PC-9 (cell line): Measurements from ENCODE around the gene HMGB2. TPM values are rescaled to one million over a fixed set of nuclear protein-coding genes. Genes with fewer than 3 reads are reported as not detected.

Experiments
- BruUV-seq: library from RNA; stranded (reverse); fragments of 400-500 nt; replicated peaks from 2 replicates; lab custom pipeline; 2021; lab: Mats Ljungman, UMichigan
- CTCF ChIA-PET: fragments of 300-600 bp; sonication (Branson Sonifier 250); formaldehyde crosslinking; loops from one replicate; lab custom pipeline; 2022; ENCODE audit warnings: antibody characterized with exemption; lab: Charles Lee
- POLR2A ChIA-PET: fragments of 300-600 bp; sonication (Branson Sonifier 250); formaldehyde crosslinking; loops from one replicate; lab custom pipeline; 2022; ENCODE audit warnings: antibody characterized with exemption; ENCODE audit not compliant: unreplicated experiment; lab: Charles Lee
- DNase-seq, 2 experiments: peaks; one replicate each; pipeline versions ENCODE4 v3.0.0 to v3.0.0-alpha.2; 2015 to 2022; ENCODE audit warnings: mixed read lengths in 1 of 2
- H2AFZ ChIP-seq: fragments of 200-600 bp; sonication (generic); 2 replicates; pipeline ENCODE4 v1.8.1; 2017; ENCODE audit warnings: antibody characterized with exemption
- H3F3A ChIP-seq: fragments of 200-600 bp; sonication (generic); 2 replicates; pipeline ENCODE4 v1.8.1; 2017; ENCODE audit warnings: antibody characterized with exemption, mild to moderate bottlenecking, low read depth; ENCODE audit not compliant: insufficient read depth
- H3K27ac ChIP-seq: fragments of 200-600 bp; sonication (generic); 2 replicates; pipeline ENCODE4 v1.6.1; 2016; ENCODE audit warnings: mixed run types
- H3K27me3 ChIP-seq: fragments of 200-600 bp; sonication (generic); 2 replicates; pipeline ENCODE4 v1.6.1; 2016; ENCODE audit warnings: low read depth, mixed run types; ENCODE audit not compliant: insufficient read depth
- H3K36me3 ChIP-seq: fragments of 200-600 bp; sonication (generic); 2 replicates; pipeline ENCODE4 v1.6.1; 2016; ENCODE audit warnings: low read depth, mixed run types
- H3K4me1 ChIP-seq: fragments of 200-600 bp; sonication (generic); replicated peaks from 2 replicates; pipeline ENCODE4 v1.6.1; 2016; ENCODE audit warnings: mixed run types; ENCODE audit not compliant: insufficient read depth
- H3K4me2 ChIP-seq: fragments of 200-600 bp; sonication (generic); 2 replicates; pipeline ENCODE4 v1.6.1; 2017; ENCODE audit warnings: mixed run types
- H3K4me3 ChIP-seq: fragments of 200-600 bp; sonication (generic); 2 replicates; pipeline ENCODE4 v1.6.1; 2016; ENCODE audit warnings: mixed run types
- H3K79me2 ChIP-seq: fragments of 200-600 bp; sonication (generic); 2 replicates; pipeline ENCODE4 v1.6.1; 2017; ENCODE audit warnings: low read depth, mixed run types
- H3K9me2 ChIP-seq: fragments of 200-600 bp; sonication (generic); 2 replicates; pipeline ENCODE4 v1.8.1; 2017; ENCODE audit warnings: mild to moderate bottlenecking; ENCODE audit not compliant: insufficient read depth
- H3K9me3 ChIP-seq: fragments of 200-600 bp; sonication (generic); 2 replicates; pipeline ENCODE4 v1.8.1; 2016; ENCODE audit warnings: low read depth; ENCODE audit not compliant: insufficient read depth
- H4K20me1 ChIP-seq: fragments of 200-600 bp; sonication (generic); 2 replicates; pipeline ENCODE4 v1.8.1; 2017; ENCODE audit not compliant: insufficient read depth
- CTCF ChIP-seq: fragments of 200-600 bp; sonication (generic); conservative IDR thresholded peaks from 2 replicates; pipeline ENCODE4 v1.6.1; 2017; ENCODE audit warnings: mixed run types, antibody characterized with exemption, mild to moderate bottlenecking, moderate library complexity
- EZH2 ChIP-seq: fragments of 200-600 bp; sonication (generic); IDR thresholded peaks from 2 replicates; pipeline ENCODE4 v1.8.0; 2017; ENCODE audit warnings: antibody characterized with exemption, low read depth
- intact Hi-C: fragments of 100-400 bp; cut with micrococcal nuclease; formaldehyde crosslinking; loops from one replicate; pipeline ENCODE4 v1.10.0; 2022; ENCODE audit not compliant: unreplicated experiment
- total RNA-seq: library from RNA; stranded (reverse); gene quantifications from 2 replicates; pipeline ENCODE4 v1.2.3, GENCODE V29; 2021

Gene HMGB2
- total RNA-seq, 1 experiment from 2014 or later: 213 TPM

GRCh38 chr4:173357939-173358338, 23.8 kb upstream of the HMGB2 start:
- no peaks in the 10 kb centered on the region for H3K27me3 ChIP-seq
- H3K79me2 ChIP-seq: no peaks in the 10 kb centered on the region
- H3K9me3 ChIP-seq: no peaks in the 10 kb centered on the region
- H2AFZ ChIP-seq: no peak overlapping the region
- intact Hi-C loops: no loop called here
- H3K4me1 ChIP-seq: no peaks in the 10 kb centered on the region
- ChIA-PET POLR2A (no interaction called here), CTCF (no interaction called here)
- no peak overlapping the region for H3K4me2 ChIP-seq
- no peaks in the 10 kb centered on the region for H3K9me2 ChIP-seq
- H3K36me3 ChIP-seq: no peaks in the 10 kb centered on the region
- no peak overlapping the region for H3K4me3 ChIP-seq
- no peaks in the 10 kb centered on the region for H3F3A ChIP-seq
- H4K20me1 ChIP-seq: no peaks in the 10 kb centered on the region
- H3K27ac ChIP-seq: no peak overlapping the region
- no TSS peak for BruUV-seq
- TF ChIP-seq CTCF (no peak), EZH2 (no peak)
- no peak for DNase-seq

GRCh38 chr4:173347467-173347866, 13.3 kb upstream of the HMGB2 start:
- Histone ChIP-seq H3K27ac (no peak overlapping the region), H3K27me3 (no peaks in the 10 kb centered on the region), H3K79me2 (no peaks in the 10 kb centered on the region), H3K4me3 (no peak overlapping the region), H3K4me2 (no peak overlapping the region), H3K9me3 (no peaks in the 10 kb centered on the region), H3K4me1 (no peaks in the 10 kb centered on the region), H2AFZ (no peak overlapping the region), H3K36me3 (no peaks in the 10 kb centered on the region), H4K20me1 (no peaks in the 10 kb centered on the region), H3K9me2 (no peaks in the 10 kb centered on the region), H3F3A (no peaks in the 10 kb centered on the region)
- intact Hi-C loops: no loop called here
- no TSS peak for BruUV-seq
- no peak for TF ChIP-seq CTCF
- no peak for TF ChIP-seq EZH2
- DNase-seq: no peak
- ChIA-PET POLR2A (no interaction called here), CTCF (no interaction called here)

- Histone ChIP-seq H3K27ac (no peak overlapping the region), H3K36me3 (no peaks in the 10 kb centered on the region), H3K4me2 (no peak overlapping the region), H3K4me3 (no peak overlapping the region), H3K9me2 (no peaks in the 10 kb centered on the region), H3K4me1 (no peaks in the 10 kb centered on the region), H4K20me1 (no peaks in the 10 kb centered on the region), H3F3A (no peaks in the 10 kb centered on the region), H3K9me3 (no peaks in the 10 kb centered on the region), H3K79me2 (no peaks in the 10 kb centered on the region), H2AFZ (no peak overlapping the region), H3K27me3 (no peaks in the 10 kb centered on the region)
- CTCF ChIA-PET: interaction anchor here (0.6 kb wide), 1 partner anchor 10 kb away, joined by 3 read pairs; no protein-coding TSS in a partner anchor
- no TSS peak for BruUV-seq
- POLR2A ChIA-PET: no interaction called here
- TF ChIP-seq EZH2: no peak
- no peak for TF ChIP-seq CTCF
- intact Hi-C loops: no loop called here
- DNase-seq: no peak
Measured at GRCh38 chr4:173346074-173346473, 11.9 kb upstream of the HMGB2 start.
